K562 (cell line): ENCODE results near the gene CDC45. TPM values are rescaled to one million over a fixed set of nuclear protein-coding genes. Genes with fewer than 3 reads are reported as not detected.
A peak's percentile ranks its signal among the peaks of the same experiment; 100 is the strongest.

Experiments used
- FOXJ3 ChIP-seq: sonication (generic); formaldehyde crosslinking; IDR thresholded peaks from 2 replicates; pipeline ENCODE4 v1.4.0; 2020; ENCODE audit warnings: mild to moderate bottlenecking, missing genetic modification reagents
- MAX ChIP-seq: sonication (generic); formaldehyde crosslinking; IDR thresholded peaks from 2 replicates; pipeline ENCODE4 v1.9.0; 2022; ENCODE audit warnings: mild to moderate bottlenecking, missing genetic modification reagents
- MBD2 ChIP-seq: sonication (generic); IDR thresholded peaks from 2 replicates; pipeline ENCODE4 v1.6.1; 2016; ENCODE audit warnings: low read depth, borderline replicate concordance
- MTF1 ChIP-seq: fragments of 250-450 bp; sonication (Bioruptor Pico); IDR thresholded peaks from 2 replicates; pipeline ENCODE4 v1.9.0; 2021; ENCODE audit warnings: moderate library complexity, mild to moderate bottlenecking, inconsistent platforms, borderline replicate concordance
- PURB ChIP-seq: sonication (generic); formaldehyde crosslinking; IDR thresholded peaks from 2 replicates; pipeline ENCODE4 v1.9.0; 2021; ENCODE audit warnings: low read depth, mild to moderate bottlenecking, missing genetic modification reagents
- SMARCA4 ChIP-seq: fragments of 450-650 bp; IDR thresholded peaks from 2 replicates; pipeline ENCODE4 v1.6.1; 2016
- TEAD4 ChIP-seq, 2 experiments: sonication (generic) in 1 of 2; formaldehyde crosslinking in 1 of 2; IDR thresholded peaks; 2 replicates each; pipeline versions ENCODE4 v1.6.1 to v1.8.0; 2012 to 2022; ENCODE audit warnings: borderline replicate concordance in 1 of 2, inconsistent platforms in 1 of 2, low read length in 1 of 2, mild to moderate bottlenecking in 1 of 2, missing genetic modification reagents in 1 of 2
- ZFP36 ChIP-seq: fragments of 150-350 bp; IDR thresholded peaks from 2 replicates; pipeline ENCODE4 v1.6.1; 2018; ENCODE audit warnings: low read length, low read depth; ENCODE audit not compliant: partially characterized antibody
- polyA plus RNA-seq, 8 experiments: library from polyadenylated mRNA; depleted of rRNA in 4 of 8; stranded (reverse) in 5 of 8; unstranded in 3 of 8; fragments of >200 nt; fragmentation: Nextera tagmentation in 2 of 8; fragmentation: Illumina TruSeq in 1 of 8; extraction: Ambion mirVana in 2 of 8; extraction: Trizol in 1 of 8; gene quantifications; 2 replicates each; pipeline versions ENCODE4 v1.2.1 to v1.2.3, GENCODE V29; 2011 to 2014; ENCODE audit warnings: inconsistent platforms in 1 of 8, missing spikeins in 1 of 8
- total RNA-seq, 7 experiments: library from RNA; depleted of rRNA in 6 of 7; stranded (reverse); fragments of >200 nt in 6 of 7; fragmentation: Illumina TruSeq in 2 of 7; extraction: Trizol in 2 of 7; gene quantifications; 2 replicates each; pipeline versions ENCODE4 v1.2.1 to v1.2.3, GENCODE V29; 2011 to 2021; ENCODE audit warnings: low replicate concordance in 1 of 7

CDC45 gene
- total and polyA plus RNA-seq, 9 of the 15 experiments (the other 6 are each of a cell fraction or from before 2014, with no cell fraction given) = 251 to 580 (median 410) TPM

GRCh38 chr22:19565382-19566278 is 85.9 kb downstream of the CDC45 start (continued):
- TF ChIP-seq TEAD4 (IDR thresholded peaks at IDR 0.05; ENCODE audit: low read length) = no peak
- TF ChIP-seq TEAD4 (CRISPR knock-in tag; IDR thresholded peaks at IDR 0.05; ENCODE audit: borderline replicate concordance) = peak; percentile 86; the same call in 1 of the 2 replicates
- TF ChIP-seq PURB (CRISPR knock-in tag) = 0 out of 2 replicates have a peak, but pooled peaks have one; percentile 53
- no peak for TF ChIP-seq ZFP36
- TF ChIP-seq MAX = peak; percentile 41; the same call in 1 of the 2 replicates
- TF ChIP-seq MBD2 = no peak
- 0 out of 2 replicates have a peak, but pooled peaks have one; percentile 44 for TF ChIP-seq FOXJ3 (CRISPR knock-in tag)
- peak; percentile 19; the same call in 1 of the 2 replicates for TF ChIP-seq MTF1 (CRISPR knock-in tag)
- TF ChIP-seq SMARCA4 = no peak
